ENCODE measurements around the gene B3GNT8.
"Not testable (repeated sequence)": the region's sequence is repeated elsewhere in the genome, so short reads cannot be mapped to it uniquely, and the experiment has no call there.

The B3GNT8 gene

GRCh38 chr19:41412953-41413352 lies 14.2 kb downstream of the B3GNT8 start:
- H3K4me3 ChIP-seq (ENCODE audit: low read depth, low read length) = no peak overlapping the region
- TF ChIP-seq CTCF (IDR thresholded peaks at IDR 0.05; ENCODE audit: low read depth, low read length, missing control alignments) = no peak
- DNase-seq (ENCODE audit: low read depth) = no peak

- TF ChIP-seq CTCF (IDR thresholded peaks at IDR 0.05; ENCODE audit: low read depth, low read length, missing control alignments) = no peak
- H3K4me3 ChIP-seq (ENCODE audit: low read depth, low read length) = no peak overlapping the region
- no peak for DNase-seq (ENCODE audit: low read depth)
Observed at GRCh38 chr19:41411968-41412265, 15.3 kb downstream of the B3GNT8 start.

GRCh38 chr19:41411100-41411967 lies 15.8 kb downstream of the B3GNT8 start:
- no peak overlapping the region for H3K4me3 ChIP-seq (ENCODE audit: low read depth, low read length)
- DNase-seq (ENCODE audit: low read depth) = no peak
- TF ChIP-seq CTCF (IDR thresholded peaks at IDR 0.05; ENCODE audit: low read depth, low read length, missing control alignments) = no peak

- H3K4me3 ChIP-seq (ENCODE audit: low read depth, low read length) = no peak overlapping the region
- no peak for DNase-seq (ENCODE audit: low read depth)
- TF ChIP-seq CTCF (IDR thresholded peaks at IDR 0.05; ENCODE audit: low read depth, low read length, missing control alignments) = no peak
Observed at GRCh38 chr19:41410336-41411054, 16.7 kb downstream of the B3GNT8 start.

GRCh38 chr19:41409288-41409687 lies 17.9 kb downstream of the B3GNT8 start:
- H3K4me3 ChIP-seq (ENCODE audit: low read depth, low read length) = no peak overlapping the region
- no peak for TF ChIP-seq CTCF (IDR thresholded peaks at IDR 0.05; ENCODE audit: low read depth, low read length, missing control alignments)
- no peak for DNase-seq (ENCODE audit: low read depth)

GRCh38 chr19:41408846-41409245 lies 18.3 kb downstream of the B3GNT8 start:
- H3K4me3 ChIP-seq (ENCODE audit: low read depth, low read length); DNase-seq (ENCODE audit: low read depth): not testable (repeated sequence)

GRCh38 chr19:41408256-41408655 lies 18.9 kb downstream of the B3GNT8 start:
- peak; percentile 18 for TF ChIP-seq CTCF (IDR thresholded peaks at IDR 0.05; ENCODE audit: low read depth, low read length, missing control alignments)
- no peak for DNase-seq (ENCODE audit: low read depth)
- no peak overlapping the region for H3K4me3 ChIP-seq (ENCODE audit: low read depth, low read length)
